Measurements from ENCODE around the gene SLC15A4. TPM values are rescaled to one million over a fixed set of nuclear protein-coding genes. Genes with fewer than 3 reads are reported as not detected.

The SLC15A4 gene
- polyA plus RNA-seq, 1 of the 3 experiments (the other 2 are of a cell fraction), result 14.5 TPM

DNA sequence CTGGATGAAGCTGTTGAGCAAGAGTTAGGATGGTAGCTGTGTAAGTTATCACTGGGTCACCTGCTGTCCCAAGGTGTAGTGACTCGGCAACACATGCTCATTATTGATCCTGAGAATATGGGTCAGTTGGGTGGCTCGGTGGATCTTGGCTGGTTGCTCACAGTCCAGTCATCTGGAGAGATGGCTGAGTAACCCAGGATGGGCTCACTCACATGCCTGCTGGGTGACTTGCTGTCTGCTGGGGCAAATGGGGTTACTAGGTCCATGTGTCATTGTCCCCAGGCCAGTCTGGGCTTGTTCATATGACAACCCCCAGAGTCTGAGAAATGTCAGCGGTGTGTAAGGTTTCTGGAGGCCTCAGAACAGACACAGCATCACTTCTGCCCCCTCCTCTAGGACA lies 69.5 kb downstream of the SLC15A4 start (continued):
- TF ChIP-seq, protein P1, sequence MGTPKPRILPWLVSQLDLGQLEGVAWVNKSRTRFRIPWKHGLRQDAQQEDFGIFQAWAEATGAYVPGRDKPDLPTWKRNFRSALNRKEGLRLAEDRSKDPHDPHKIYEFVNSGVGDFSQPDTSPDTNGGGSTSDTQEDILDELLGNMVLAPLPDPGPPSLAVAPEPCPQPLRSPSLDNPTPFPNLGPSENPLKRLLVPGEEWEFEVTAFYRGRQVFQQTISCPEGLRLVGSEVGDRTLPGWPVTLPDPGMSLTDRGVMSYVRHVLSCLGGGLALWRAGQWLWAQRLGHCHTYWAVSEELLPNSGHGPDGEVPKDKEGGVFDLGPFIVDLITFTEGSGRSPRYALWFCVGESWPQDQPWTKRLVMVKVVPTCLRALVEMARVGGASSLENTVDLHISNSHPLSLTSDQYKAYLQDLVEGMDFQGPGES (IDR thresholded peaks at IDR 0.05; ENCODE audit: low read depth, low read length), result no peak
- TF ChIP-seq MXI1 (IDR thresholded peaks at IDR 0.05; ENCODE audit: low read depth, low read length) (no peak), YY1 (IDR thresholded peaks at IDR 0.05; ENCODE audit: low read depth) (no peak), SMC3 (IDR thresholded peaks at IDR 0.05; ENCODE audit: low read depth, low read length) (no peak)

DNA sequence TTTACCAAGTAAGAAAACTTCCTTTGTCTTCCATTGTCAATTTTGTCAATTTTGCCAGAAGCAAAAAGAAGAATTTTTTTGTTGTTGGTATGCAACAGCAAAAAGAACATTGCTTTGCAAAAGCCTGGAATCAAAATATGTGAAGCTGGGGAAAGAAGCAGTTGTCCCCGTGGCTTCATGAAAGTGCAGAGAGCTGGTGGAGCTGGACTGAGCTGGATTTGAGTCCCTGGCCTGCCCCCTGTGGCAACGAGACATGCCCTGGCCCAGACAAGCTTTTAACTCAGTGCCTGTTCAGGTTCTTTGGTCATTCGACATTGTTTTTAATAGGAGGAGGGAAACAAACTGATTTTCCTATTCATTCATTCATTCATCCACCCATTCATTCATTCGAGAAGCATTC lies 70.3 kb downstream of the SLC15A4 start:
- no peaks in the 10 kb centered on the region for H4K20me1 ChIP-seq (ENCODE audit: insufficient read depth)
- TF ChIP-seq NRF1 (IDR thresholded peaks at IDR 0.05; ENCODE audit: low read depth, low read length) (no peak), FOXJ3 (CRISPR knock-in tag; IDR thresholded peaks at IDR 0.05) (no peak), YY1 (IDR thresholded peaks at IDR 0.05; ENCODE audit: low read depth) (no peak), TCF12 (IDR thresholded peaks at IDR 0.05) (no peak)
- TF ChIP-seq, protein P2, sequence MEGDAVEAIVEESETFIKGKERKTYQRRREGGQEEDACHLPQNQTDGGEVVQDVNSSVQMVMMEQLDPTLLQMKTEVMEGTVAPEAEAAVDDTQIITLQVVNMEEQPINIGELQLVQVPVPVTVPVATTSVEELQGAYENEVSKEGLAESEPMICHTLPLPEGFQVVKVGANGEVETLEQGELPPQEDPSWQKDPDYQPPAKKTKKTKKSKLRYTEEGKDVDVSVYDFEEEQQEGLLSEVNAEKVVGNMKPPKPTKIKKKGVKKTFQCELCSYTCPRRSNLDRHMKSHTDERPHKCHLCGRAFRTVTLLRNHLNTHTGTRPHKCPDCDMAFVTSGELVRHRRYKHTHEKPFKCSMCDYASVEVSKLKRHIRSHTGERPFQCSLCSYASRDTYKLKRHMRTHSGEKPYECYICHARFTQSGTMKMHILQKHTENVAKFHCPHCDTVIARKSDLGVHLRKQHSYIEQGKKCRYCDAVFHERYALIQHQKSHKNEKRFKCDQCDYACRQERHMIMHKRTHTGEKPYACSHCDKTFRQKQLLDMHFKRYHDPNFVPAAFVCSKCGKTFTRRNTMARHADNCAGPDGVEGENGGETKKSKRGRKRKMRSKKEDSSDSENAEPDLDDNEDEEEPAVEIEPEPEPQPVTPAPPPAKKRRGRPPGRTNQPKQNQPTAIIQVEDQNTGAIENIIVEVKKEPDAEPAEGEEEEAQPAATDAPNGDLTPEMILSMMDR (IDR thresholded peaks at IDR 0.05), result no peak
- TF ChIP-seq, protein P3, sequence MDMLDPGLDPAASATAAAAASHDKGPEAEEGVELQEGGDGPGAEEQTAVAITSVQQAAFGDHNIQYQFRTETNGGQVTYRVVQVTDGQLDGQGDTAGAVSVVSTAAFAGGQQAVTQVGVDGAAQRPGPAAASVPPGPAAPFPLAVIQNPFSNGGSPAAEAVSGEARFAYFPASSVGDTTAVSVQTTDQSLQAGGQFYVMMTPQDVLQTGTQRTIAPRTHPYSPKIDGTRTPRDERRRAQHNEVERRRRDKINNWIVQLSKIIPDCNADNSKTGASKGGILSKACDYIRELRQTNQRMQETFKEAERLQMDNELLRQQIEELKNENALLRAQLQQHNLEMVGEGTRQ (IDR thresholded peaks at IDR 0.05; ENCODE audit: borderline replicate concordance, low read depth, low read length), result no peak
- H3K4me2 ChIP-seq, result no peak overlapping the region
- CTCF ChIA-PET, result interaction anchor here (1.1 to 1.4 kb wide), 2 partner anchors 15 to 37 kb away, joined by 3 to 5 read pairs; no protein-coding TSS in a partner anchor
- no peak overlapping the region for H3K9ac ChIP-seq
- no peak for DNase-seq
- no peaks in the 10 kb centered on the region for H3K36me3 ChIP-seq (replicated peaks in 1 of 2; ENCODE audit: control insufficient read depth in 1 of 2, insufficient read depth in 2 of 2, low read length in 1 of 2)
- no peaks in the 10 kb centered on the region for H3K79me2 ChIP-seq (ENCODE audit: insufficient read depth)
- H3K27ac ChIP-seq (ENCODE audit: low read depth in 2 of 2, low read length in 1 of 2), result no peak overlapping the region
- H2AFZ ChIP-seq (ENCODE audit: low read depth), result no peak overlapping the region
- WGBS (ENCODE audit: low lambda C conversion rate), result 1% methylated on average over 4 of the region's 4 CpGs
- no peaks in the 10 kb centered on the region for H3K4me1 ChIP-seq (ENCODE audit: control insufficient read depth in 1 of 2, insufficient read depth in 2 of 2, low read depth in 1 of 2, low read length in 1 of 2)
- no peaks in the 10 kb centered on the region for H3K9me3 ChIP-seq
- no peaks in the 10 kb centered on the region for H3F3A ChIP-seq (replicated peaks; ENCODE audit: insufficient read depth)
- POLR2A ChIA-PET, result no interaction called here
- no peak overlapping the region for H3K4me3 ChIP-seq (ENCODE audit: low read depth in 2 of 2, low read length in 1 of 2)
- no peaks in the 10 kb centered on the region for H3K9me2 ChIP-seq
- no peaks in the 10 kb centered on the region for H3K27me3 ChIP-seq (ENCODE audit: insufficient read depth)

DNA sequence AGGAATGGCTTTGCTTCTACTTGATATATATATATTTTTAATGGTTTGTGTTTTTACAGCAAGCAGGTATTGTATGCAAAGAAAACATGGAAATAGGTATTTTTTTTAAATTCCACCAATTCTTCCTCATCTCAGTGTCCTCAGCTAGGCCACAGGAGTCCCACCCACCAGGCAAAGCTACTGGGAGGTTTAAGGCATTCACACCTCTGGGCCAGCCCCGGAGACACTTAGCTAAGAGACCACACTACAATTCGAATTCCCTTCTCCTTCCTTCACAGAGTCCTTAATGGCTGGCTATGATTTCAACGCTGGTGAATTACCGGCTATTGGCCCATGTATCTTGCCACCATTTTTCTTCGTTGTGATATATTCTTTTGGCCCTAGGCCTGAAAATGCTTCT lies 71.4 kb downstream of the SLC15A4 start:
- H3K36me3 ChIP-seq (replicated peaks in 1 of 2; ENCODE audit: control insufficient read depth in 1 of 2, insufficient read depth in 2 of 2, low read length in 1 of 2), result no peaks in the 10 kb centered on the region
- H4K20me1 ChIP-seq (ENCODE audit: insufficient read depth), result no peaks in the 10 kb centered on the region
- H3K9me3 ChIP-seq, result no peaks in the 10 kb centered on the region
- 29% methylated on average over 5 of the region's 5 CpGs for WGBS (ENCODE audit: low lambda C conversion rate)
- H3K4me1 ChIP-seq (ENCODE audit: control insufficient read depth in 1 of 2, insufficient read depth in 2 of 2, low read depth in 1 of 2, low read length in 1 of 2), result no peaks in the 10 kb centered on the region
- H3K4me3 ChIP-seq (ENCODE audit: low read depth in 2 of 2, low read length in 1 of 2), result no peak overlapping the region
- no peak overlapping the region for H3K27ac ChIP-seq (ENCODE audit: low read depth in 2 of 2, low read length in 1 of 2)
- no peaks in the 10 kb centered on the region for H3K9me2 ChIP-seq
- H3K79me2 ChIP-seq (ENCODE audit: insufficient read depth), result no peaks in the 10 kb centered on the region
- no peaks in the 10 kb centered on the region for H3K27me3 ChIP-seq (ENCODE audit: insufficient read depth)
- ChIA-PET CTCF (interaction anchor here (1.4 to 1.8 kb wide), 2 partner anchors 11 to 14 kb away, joined by 4 to 5 read pairs; no protein-coding TSS in a partner anchor), POLR2A (no interaction called here)
- H2AFZ ChIP-seq (ENCODE audit: low read depth), result no peak overlapping the region
- DNase-seq, result no peak
- no peaks in the 10 kb centered on the region for H3F3A ChIP-seq (replicated peaks; ENCODE audit: insufficient read depth)
- H3K9ac ChIP-seq, result no peak overlapping the region
- no peak overlapping the region for H3K4me2 ChIP-seq
- TF ChIP-seq SIN3A (IDR thresholded peaks at IDR 0.05; ENCODE audit: borderline replicate concordance, low read depth, low read length), result no peak
- no peak for TF ChIP-seq EP300 (IDR thresholded peaks at IDR 0.05; ENCODE audit: borderline replicate concordance in 1 of 2, low read depth in 1 of 2, low read length in 1 of 2)
- TF ChIP-seq YY1 (IDR thresholded peaks at IDR 0.05; ENCODE audit: low read depth), result no peak
- TF ChIP-seq RXRA (IDR thresholded peaks at IDR 0.05; ENCODE audit: borderline replicate concordance, low read depth), result no peak
- no peak for TF ChIP-seq FOSL2 (IDR thresholded peaks at IDR 0.05; ENCODE audit: borderline replicate concordance, low read depth)

Data from SK-N-SH (cell line).